Measurements from ENCODE around the gene UBQLN3. TPM values are rescaled to one million over a fixed set of nuclear protein-coding genes. Genes with fewer than 3 reads are reported as not detected.

UBQLN3 gene
- total RNA-seq, result under 1 TPM in 7 of 8 experiments, not detected in 1; 0.11 to 0.52 (median 0.23) TPM

DNA sequence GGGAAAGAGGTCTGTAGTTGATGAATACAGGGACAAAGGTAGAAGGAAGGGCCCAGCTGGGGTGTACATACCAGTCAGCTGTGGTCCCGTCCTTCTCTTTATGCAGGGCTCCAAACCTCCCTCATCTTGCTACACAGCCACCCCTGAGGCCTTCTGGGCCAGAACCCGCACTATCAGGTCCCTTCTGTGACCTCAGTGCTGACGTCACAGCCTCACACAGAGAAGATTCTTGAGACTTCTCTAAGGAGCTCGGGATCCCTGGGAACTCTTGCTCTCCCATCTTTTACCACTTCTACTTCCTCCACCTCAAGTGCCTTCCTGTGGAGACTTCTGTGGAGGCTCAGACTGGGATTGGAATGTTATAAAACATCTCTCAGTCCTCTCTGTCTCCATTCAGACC is at the start of gene UBQLN3:
UBQLN3 (minus strand) TSS at position 155 of the 400 bp plus-strand sequence. CDS start 399 bp downstream, outside the sequence.
- 0 to 82% (median 64%) methylated on average over 1 to 3 of the region's 4 CpGs; no CpG with 5 or more reads in 5 of the 10 experiments for WGBS, 10 experiments
- in situ Hi-C loops (cut with MboI; ENCODE audit: low pct_unique_long_range_greater_than_20kb in 2 of 9, low sequenced_read_pairs in 9 of 9, unreplicated experiment in 9 of 9), result no loop called here
- no peaks in the 10 kb centered on the region for H3K4me1 ChIP-seq (replicated peaks in 1 of 2)
- no peak within 1 kb of the TSS for H3K4me3 ChIP-seq
- no peak within 1 kb of the TSS for H3K27ac ChIP-seq
- ATAC-seq (replicated peaks in 6 of 8), result no peak

DNA sequence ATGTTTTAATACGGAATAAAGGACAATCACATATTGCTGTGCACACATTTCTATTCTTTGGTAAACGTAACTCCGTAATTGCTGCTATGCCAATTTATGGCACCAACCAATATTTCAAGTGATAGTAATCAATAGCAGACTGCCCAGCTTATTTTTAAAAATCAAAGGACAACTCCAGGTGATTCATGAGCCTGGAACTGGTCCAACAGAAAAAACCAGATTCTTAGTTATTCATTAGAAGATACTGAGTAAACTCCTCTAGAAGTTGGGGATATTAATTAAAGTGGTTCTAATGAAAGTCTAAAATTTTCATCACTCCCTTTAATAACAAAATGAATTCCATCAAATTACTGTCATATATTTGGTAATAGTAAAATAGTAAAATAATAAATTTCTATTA is 48.0 kb upstream of the UBQLN3 start:
- ATAC-seq (replicated peaks in 6 of 8), result no peak
- Histone ChIP-seq H3K4me1 (replicated peaks in 1 of 2) (no peaks in the 10 kb centered on the region), H3K27ac (no peak overlapping the region), H3K4me3 (no peak overlapping the region)
- WGBS, 10 experiments, result 50 to 96% (median 68%) methylated on average over 2 to 3 of the region's 3 CpGs; no CpG with 5 or more reads in 2 of the 10 experiments
- in situ Hi-C loops (cut with MboI; ENCODE audit: low pct_unique_long_range_greater_than_20kb in 2 of 9, low sequenced_read_pairs in 9 of 9, unreplicated experiment in 9 of 9), result no loop called here

DNA sequence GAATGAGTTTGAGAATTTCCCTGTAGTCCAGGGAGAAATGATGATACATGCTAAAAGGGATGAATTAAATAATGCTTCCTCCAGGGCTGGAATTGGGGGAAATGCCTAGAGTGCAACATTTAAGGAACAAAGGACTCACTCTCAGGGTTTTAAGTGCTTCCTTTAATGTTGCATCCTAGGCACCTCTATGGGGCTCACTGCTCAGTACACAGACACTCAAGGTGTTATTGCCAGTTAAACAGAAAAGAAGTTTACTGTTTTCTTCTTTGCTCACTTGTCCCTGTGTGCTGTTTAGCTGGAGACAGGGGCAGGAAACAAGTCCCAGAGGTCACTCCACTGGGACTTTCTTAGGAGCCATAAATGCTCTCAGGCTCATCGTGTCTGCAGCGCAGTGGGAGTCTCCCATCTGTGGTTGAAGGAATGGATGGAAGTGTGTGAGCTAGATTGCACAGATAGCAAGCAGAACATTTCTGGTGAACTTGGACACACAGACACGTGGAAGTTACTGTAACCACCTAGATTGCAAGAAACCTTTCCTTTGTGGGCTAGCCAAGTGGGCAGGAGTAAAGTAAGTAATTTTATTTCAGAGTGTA is 46.9 kb upstream of the UBQLN3 start:
- ATAC-seq (replicated peaks in 6 of 8), result no peak
- in situ Hi-C loops (cut with MboI; ENCODE audit: low pct_unique_long_range_greater_than_20kb in 2 of 9, low sequenced_read_pairs in 9 of 9, unreplicated experiment in 9 of 9), result no loop called here
- H3K27ac ChIP-seq, result no peak overlapping the region
- H3K4me1 ChIP-seq (replicated peaks in 1 of 2), result no peaks in the 10 kb centered on the region
- H3K4me3 ChIP-seq, result no peak overlapping the region
- 0 to 100% (median 66%) methylated on average over 1 to 3 of the region's 3 CpGs; no CpG with 5 or more reads in 3 of the 10 experiments for WGBS, 10 experiments

DNA sequence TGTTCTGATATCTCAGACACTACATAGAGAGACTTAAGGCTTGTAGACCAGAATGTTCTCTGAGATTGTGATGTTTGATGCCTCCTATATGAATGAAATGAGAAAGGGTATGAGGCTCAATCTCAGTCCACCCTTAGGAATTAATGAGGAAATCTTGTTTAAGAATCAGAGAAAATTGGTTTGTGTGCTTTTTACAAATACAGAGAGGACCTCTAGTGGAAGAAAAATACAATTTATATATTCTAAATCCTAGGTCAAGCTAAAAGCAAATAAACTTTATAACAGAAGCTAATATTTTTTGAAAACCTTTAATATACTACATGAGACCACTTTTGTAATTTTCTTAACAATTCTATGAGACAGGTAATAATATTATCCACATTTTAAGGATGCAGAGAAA is 43.6 kb upstream of the UBQLN3 start:
- H3K27ac ChIP-seq, result no peak overlapping the region
- in situ Hi-C loops (cut with MboI; ENCODE audit: low pct_unique_long_range_greater_than_20kb in 2 of 9, low sequenced_read_pairs in 9 of 9, unreplicated experiment in 9 of 9), result no loop called here
- H3K4me1 ChIP-seq (replicated peaks in 1 of 2), result no peaks in the 10 kb centered on the region
- no peak overlapping the region for H3K4me3 ChIP-seq
- no peak for ATAC-seq (replicated peaks in 6 of 8)

DNA sequence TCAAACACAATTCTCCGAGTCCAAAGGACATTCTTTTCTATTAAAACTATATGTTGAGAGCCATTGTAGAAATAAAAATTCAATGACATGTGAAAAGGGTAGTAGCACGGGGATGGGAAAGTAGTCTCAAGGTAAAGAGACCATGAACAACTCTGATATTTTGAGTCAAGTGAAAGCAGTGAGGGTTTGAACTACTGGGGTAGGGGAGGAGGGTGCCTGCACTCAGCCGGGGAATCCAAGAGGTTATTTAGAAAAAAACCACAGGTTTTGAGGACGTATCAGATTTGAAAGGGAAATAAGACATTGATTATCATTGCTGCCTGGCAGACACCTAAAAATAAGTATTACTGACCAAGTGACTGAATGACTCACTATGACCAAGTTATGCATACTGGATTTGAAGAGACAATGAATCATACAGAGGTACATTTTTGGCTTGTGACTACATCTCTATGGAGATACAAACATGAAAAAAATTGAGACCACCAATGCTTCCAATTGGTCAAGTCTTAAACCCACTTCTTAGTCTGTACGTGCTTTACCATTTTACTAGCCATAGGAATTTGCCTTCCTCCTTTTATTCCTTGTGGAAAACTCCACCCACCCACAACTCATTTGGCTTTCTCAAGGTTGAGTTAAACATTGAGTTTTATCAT is 40.8 kb upstream of the UBQLN3 start:
- peak in 3 of 8 experiments; percentile 25 to 100 (median 99) for ATAC-seq (replicated peaks in 6 of 8)
- H3K27ac ChIP-seq, result no peak overlapping the region
- WGBS, 10 experiments, result 0 to 100% (median 62%) methylated on average over 1 to 5 of the region's 5 CpGs
- no peaks in the 10 kb centered on the region for H3K4me1 ChIP-seq (replicated peaks in 1 of 2)
- no peak overlapping the region for H3K4me3 ChIP-seq
- in situ Hi-C loops (cut with MboI; ENCODE audit: low pct_unique_long_range_greater_than_20kb in 2 of 9, low sequenced_read_pairs in 9 of 9, unreplicated experiment in 9 of 9), result no loop called here

DNA sequence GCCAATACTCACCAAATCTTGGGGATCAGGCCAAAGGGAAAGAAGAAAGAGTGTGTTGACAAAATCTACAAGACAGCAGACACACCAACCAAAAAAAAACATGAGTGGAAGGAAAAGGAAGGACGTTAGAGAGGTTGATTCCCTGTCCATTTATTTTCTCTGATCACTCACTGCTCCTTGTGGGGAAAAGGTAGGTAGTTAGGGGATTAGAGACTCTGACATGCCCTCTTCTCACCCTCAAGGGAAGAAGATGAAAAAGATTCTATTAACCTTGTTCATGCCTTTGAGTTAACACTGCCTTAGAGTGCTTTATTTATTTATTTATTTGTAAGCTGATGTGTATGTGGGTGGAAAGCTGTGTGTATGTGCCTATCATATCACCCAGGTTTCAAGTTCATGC is 38.7 kb upstream of the UBQLN3 start, which contains the start of gene OR52H1:
OR52H1 (minus strand) TSS at position 101 of the 400 bp plus-strand sequence. CDS start 3,035 bp downstream, outside the sequence.
- in situ Hi-C loops (cut with MboI; ENCODE audit: low pct_unique_long_range_greater_than_20kb in 2 of 9, low sequenced_read_pairs in 9 of 9, unreplicated experiment in 9 of 9), result no loop called here
- no peak within 1 kb of the TSS for H3K4me3 ChIP-seq
- no peak for ATAC-seq (replicated peaks in 6 of 8)
- no peaks in the 10 kb centered on the region for H3K4me1 ChIP-seq (replicated peaks in 1 of 2)
- no peak within 1 kb of the TSS for H3K27ac ChIP-seq
- 17 to 60% (median 50%) methylated on average over 1 of the region's 1 CpG; no CpG with 5 or more reads in 5 of the 10 experiments for WGBS, 10 experiments

DNA sequence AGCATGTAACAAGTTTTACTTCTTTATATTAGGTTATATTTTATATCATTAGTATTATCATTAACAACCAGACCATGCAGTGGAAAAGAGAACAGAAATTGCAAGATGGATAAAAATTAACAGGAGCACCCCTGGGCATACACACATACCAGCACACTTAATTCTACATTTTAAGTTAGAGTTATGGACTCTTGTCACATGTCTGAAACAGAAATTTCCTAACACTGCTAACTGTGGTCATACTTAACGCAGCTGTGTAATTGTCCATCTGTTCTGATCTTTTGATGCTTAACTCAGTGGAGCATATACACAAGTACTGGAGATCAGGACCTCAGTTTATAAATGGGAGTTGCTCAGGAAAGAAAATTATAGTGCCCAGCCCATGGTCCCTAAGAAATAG is 38.2 kb upstream of the UBQLN3 start:
- no peak overlapping the region for H3K4me3 ChIP-seq
- WGBS, 10 experiments, result 88 to 100% (median 100%) methylated on average over 1 of the region's 1 CpG; no CpG with 5 or more reads in 4 of the 10 experiments
- in situ Hi-C loops (cut with MboI; ENCODE audit: low pct_unique_long_range_greater_than_20kb in 2 of 9, low sequenced_read_pairs in 9 of 9, unreplicated experiment in 9 of 9), result no loop called here
- no peaks in the 10 kb centered on the region for H3K4me1 ChIP-seq (replicated peaks in 1 of 2)
- H3K27ac ChIP-seq, result no peak overlapping the region
- ATAC-seq (replicated peaks in 6 of 8), result no peak

DNA sequence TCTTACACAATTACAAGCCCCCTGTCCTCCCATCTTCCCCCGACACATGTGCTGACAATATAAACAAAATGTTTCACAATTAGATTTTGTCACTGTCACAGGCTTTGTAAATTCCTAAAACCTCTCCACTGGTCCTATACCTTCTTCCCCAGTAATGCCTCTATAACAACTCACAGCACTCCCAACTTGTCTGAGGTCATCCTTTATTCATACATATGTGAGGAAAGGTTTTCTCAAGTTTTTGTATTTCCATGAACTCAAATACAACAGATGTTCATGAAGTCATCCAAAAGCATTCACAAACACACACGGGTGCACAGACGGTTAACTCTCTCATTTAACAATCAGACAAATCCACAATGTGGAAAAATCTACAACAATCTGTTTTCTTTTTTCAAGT is 36.7 kb upstream of the UBQLN3 start:
- Histone ChIP-seq H3K27ac (no peak overlapping the region), H3K4me3 (no peak overlapping the region), H3K4me1 (replicated peaks in 1 of 2) (no peaks in the 10 kb centered on the region)
- WGBS, 10 experiments, result 0 to 100% (median 70%) methylated on average over 1 to 3 of the region's 3 CpGs; no CpG with 5 or more reads in 1 of the 10 experiments
- in situ Hi-C loops (cut with MboI; ENCODE audit: low pct_unique_long_range_greater_than_20kb in 2 of 9, low sequenced_read_pairs in 9 of 9, unreplicated experiment in 9 of 9), result no loop called here
- peak in 1 of 8 experiments; percentile 31 for ATAC-seq (replicated peaks in 6 of 8)

DNA sequence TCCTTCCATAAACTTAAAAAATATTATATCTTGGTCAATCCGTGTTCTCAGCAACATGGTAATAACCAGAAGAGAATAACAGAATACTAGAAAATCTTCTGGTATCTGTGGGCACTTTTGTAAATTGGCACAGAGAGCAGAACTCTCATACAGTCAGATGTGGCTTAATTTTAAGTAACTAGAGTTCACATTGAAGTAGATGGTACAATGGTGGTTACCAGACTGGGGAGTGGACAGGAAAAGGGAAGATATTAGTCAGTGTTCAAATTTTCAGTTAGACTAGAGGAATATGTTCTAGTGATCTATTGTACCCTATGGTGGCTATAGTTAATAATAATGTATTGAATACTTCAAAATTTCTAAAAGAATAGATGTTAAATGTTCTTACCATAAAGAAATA is 31.7 kb upstream of the UBQLN3 start:
- H3K4me1 ChIP-seq (replicated peaks in 1 of 2), result no peaks in the 10 kb centered on the region
- WGBS, 10 experiments, result 0 to 67% (median 11%) methylated on average over 1 of the region's 1 CpG; no CpG with 5 or more reads in 3 of the 10 experiments
- H3K27ac ChIP-seq, result no peak overlapping the region
- in situ Hi-C loops (cut with MboI; ENCODE audit: low pct_unique_long_range_greater_than_20kb in 2 of 9, low sequenced_read_pairs in 9 of 9, unreplicated experiment in 9 of 9), result no loop called here
- ATAC-seq (replicated peaks in 6 of 8), result no peak
- H3K4me3 ChIP-seq, result no peak overlapping the region

DNA sequence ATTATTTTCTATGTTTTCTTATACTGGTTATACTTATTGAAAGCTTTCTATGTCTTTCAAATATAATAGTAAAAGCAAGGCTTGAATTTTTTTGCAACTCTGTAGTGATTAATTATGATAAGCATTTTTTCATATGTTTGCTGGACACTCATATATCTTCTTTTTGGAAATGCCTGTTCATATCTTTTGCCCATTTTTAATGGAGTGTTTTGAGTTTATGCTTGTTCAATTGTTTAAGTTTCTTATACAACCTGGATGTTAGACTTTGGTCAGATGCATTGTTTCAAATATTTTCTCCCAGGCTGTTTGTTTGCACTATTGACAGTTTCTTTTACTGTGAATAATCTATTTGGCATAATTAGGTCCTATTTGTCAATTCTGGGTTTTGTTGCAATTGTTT is 26.7 kb upstream of the UBQLN3 start:
- Histone ChIP-seq H3K4me3 (no peak overlapping the region), H3K4me1 (replicated peaks in 1 of 2) (no peaks in the 10 kb centered on the region), H3K27ac (no peak overlapping the region)
- no peak for ATAC-seq (replicated peaks in 6 of 8)
- in situ Hi-C loops (cut with MboI; ENCODE audit: low pct_unique_long_range_greater_than_20kb in 2 of 9, low sequenced_read_pairs in 9 of 9, unreplicated experiment in 9 of 9), result no loop called here

DNA sequence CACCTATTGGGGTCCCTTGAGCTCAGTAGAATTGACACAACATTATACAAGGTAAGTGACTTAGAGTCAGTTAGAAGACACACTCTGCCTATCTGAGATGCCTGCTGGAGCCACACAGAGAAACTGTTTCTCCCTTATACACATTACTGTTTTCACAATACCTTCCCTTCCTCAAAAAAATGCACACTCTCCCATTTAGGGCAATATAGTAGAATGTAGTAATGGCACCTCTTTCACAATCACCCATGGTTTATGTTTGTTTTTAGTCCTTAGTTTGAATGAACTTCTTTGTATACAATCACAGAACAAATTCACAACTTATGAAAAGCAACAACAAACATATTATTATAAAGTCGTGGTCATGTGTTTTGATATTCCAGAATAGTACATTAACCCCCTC is 24.3 kb upstream of the UBQLN3 start:
- no peak for ATAC-seq (replicated peaks in 6 of 8)
- in situ Hi-C loops (cut with MboI; ENCODE audit: low pct_unique_long_range_greater_than_20kb in 2 of 9, low sequenced_read_pairs in 9 of 9, unreplicated experiment in 9 of 9), result no loop called here
- Histone ChIP-seq H3K27ac (no peak overlapping the region), H3K4me1 (replicated peaks in 1 of 2) (no peaks in the 10 kb centered on the region), H3K4me3 (no peak overlapping the region)
- 14 to 92% (median 83%) methylated on average over 1 of the region's 1 CpG; no CpG with 5 or more reads in 5 of the 10 experiments for WGBS, 10 experiments

DNA sequence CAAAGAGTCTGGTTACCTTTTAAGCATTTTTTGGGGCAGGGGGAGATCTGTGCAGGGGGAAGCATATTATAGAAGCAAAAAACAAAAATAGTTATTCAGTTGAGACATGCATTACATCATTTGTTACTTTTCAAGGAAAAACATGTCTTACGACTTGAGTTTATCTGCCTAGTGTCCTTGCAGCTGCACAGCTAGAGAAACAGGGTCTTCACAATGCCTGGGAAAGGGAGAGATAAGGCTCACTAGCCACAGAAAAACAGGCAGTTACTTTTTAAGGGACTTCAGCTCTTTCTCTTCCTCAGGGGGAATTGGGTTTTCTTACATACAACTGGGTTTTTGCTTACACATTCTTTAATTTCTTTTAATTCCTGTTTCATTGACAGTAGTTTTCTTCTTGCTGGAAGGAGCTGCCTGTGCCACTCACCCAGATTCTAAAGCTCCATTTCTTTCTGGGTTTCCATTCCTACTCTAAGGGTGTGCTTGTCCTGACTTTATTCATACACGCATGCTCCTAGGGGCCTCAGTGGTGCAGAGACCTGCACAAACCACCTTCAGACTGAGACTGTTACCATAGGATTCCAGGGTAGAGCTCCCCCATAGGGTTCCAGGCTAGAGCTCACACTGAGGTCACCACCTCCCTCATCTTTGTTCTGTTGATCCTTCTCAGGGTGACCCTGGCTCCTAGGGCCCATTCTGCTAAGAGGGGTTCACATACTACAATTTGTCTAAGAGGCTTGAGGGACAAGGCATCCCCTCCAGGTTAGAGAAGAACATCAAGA is 21.5 kb upstream of the UBQLN3 start:
- 29 to 100% (median 65%) methylated on average over 1 to 2 of the region's 2 CpGs; no CpG with 5 or more reads in 2 of the 10 experiments for WGBS, 10 experiments
- Histone ChIP-seq H3K27ac (no peak overlapping the region), H3K4me1 (replicated peaks in 1 of 2) (no peaks in the 10 kb centered on the region), H3K4me3 (no peak overlapping the region)
- in situ Hi-C loops (cut with MboI; ENCODE audit: low pct_unique_long_range_greater_than_20kb in 2 of 9, low sequenced_read_pairs in 9 of 9, unreplicated experiment in 9 of 9), result no loop called here
- no peak for ATAC-seq (replicated peaks in 6 of 8)

DNA sequence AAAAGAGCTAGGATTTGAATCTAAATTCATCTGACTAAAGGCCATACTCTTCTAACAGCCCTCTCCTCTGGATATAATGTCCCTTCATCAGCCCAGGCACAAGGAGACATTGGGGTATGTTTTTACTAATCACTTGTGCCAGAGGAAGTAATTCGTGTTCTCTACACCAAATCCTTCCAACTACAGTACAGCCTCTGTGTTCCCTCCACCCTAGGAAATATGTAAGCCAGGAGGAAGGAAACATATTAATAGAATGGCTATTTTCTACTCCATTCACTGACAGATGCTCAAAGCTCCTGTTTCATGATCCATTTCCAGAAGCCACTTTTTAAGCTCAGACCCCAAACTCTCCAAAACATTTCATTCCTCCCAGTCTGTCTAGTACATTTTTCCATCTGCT is 18.7 kb upstream of the UBQLN3 start:
- ATAC-seq (replicated peaks in 6 of 8), result no peak
- H3K27ac ChIP-seq, result no peak overlapping the region
- in situ Hi-C loops (cut with MboI; ENCODE audit: low pct_unique_long_range_greater_than_20kb in 2 of 9, low sequenced_read_pairs in 9 of 9, unreplicated experiment in 9 of 9), result loop anchor here in 1 of 9 experiments (10.0 kb wide), 1 partner anchor 56 kb away; the partner anchor contains the start of gene OR52B6
- H3K4me1 ChIP-seq (replicated peaks in 1 of 2), result no peaks in the 10 kb centered on the region
- 17 to 71% (median 50%) methylated on average over 1 of the region's 1 CpG; no CpG with 5 or more reads in 7 of the 10 experiments for WGBS, 10 experiments
- no peak overlapping the region for H3K4me3 ChIP-seq
